SK-N-MC (cell line): ENCODE measurements around the gene PCNX4.
"Not testable (repeated sequence)": the region's sequence is repeated elsewhere in the genome, so short reads cannot be mapped to it uniquely, and the experiment has no call there.

Source experiments
- EZH2 ChIP-seq: fragments of 200-600 bp; sonication (generic); IDR thresholded peaks from one replicate; pipeline ENCODE4 v1.6.1; 2017; ENCODE audit warnings: antibody characterized with exemption
- FOXP2 ChIP-seq: optimal IDR thresholded peaks from 2 replicates; pipeline ENCODE3; 2011; ENCODE audit warnings: mild to moderate bottlenecking, moderate library complexity; ENCODE audit not compliant: insufficient read depth; ENCODE audit errors: extremely low read length, control extremely low read depth
- POLR2AphosphoS5 ChIP-seq: IDR thresholded peaks from 2 replicates; pipeline ENCODE4 v1.6.1; 2012; ENCODE audit warnings: mild to moderate bottlenecking, low read depth, low read length, borderline replicate concordance

GRCh38 chr14:60099855-60100254 lies 8.1 kb downstream of the PCNX4 start:
- TF ChIP-seq EZH2, POLR2AphosphoS5, FOXP2: not testable (repeated sequence)
